ENCODE data around the gene TNFRSF25. TPM values are rescaled to one million over a fixed set of nuclear protein-coding genes. Genes with fewer than 3 reads are reported as not detected.

The TNFRSF25 gene
- polyA plus RNA-seq, 2 of the 4 experiments (the other 2 are of a cell fraction): 0.65 to 3.4 TPM

DNA sequence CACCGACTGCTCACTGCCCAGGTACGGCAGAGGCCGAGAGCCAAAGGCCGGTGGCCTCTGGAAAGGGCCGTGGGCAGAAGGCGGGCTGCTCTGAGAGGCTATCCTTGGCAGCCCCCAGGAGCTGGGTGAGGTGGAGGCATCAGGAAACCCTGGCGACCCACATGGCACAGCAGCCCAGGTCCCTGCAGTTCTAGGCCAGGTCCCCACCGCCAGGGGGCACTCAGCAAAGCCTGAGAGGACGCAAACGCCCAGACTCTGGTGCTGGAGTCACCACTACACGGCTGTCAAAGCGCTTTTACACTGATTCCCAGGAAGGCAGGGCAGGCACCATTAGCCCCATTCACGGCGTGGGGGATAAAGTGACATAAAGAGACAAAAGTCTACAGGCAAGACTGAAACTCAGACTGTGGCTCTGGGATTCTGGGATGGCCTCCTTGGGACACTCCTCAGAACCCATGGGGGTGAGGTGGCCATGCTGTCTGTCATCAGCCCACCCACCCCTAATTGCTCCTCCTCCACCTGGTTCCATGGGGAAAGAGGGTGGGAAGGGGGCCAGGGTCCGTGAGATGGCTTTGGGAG is 20.5 kb upstream of the TNFRSF25 start:
- Histone ChIP-seq H3K9me3 (no peaks in the 10 kb centered on the region), H3K4me1 (peaks cover 16% of the 10 kb centered on the region), H3K4me3 (no peak overlapping the region), H3K4me2 (peak overlapping the region; percentile 52), H3K27ac (0 out of 6 replicates have a peak overlapping the region, but pooled peaks of 1 of the 2 experiments have one; percentile 49)
- 33% methylated on average over 7 of the region's 15 CpGs for WGBS (ENCODE audit: missing lambda C conversion rate)
- POLR2A ChIA-PET: no interaction called here
- DNase-seq (ENCODE audit: low read depth in 1 of 2, low spot score in 1 of 2): peak; percentile 77 to 78
- TF ChIP-seq GATA3 (IDR thresholded peaks at IDR 0.05; ENCODE audit: borderline replicate concordance) (no peak), JUNB (IDR thresholded peaks at IDR 0.05) (no peak), RAD21 (conservative IDR thresholded peaks at IDR 0.05 in 1 of 2, IDR thresholded peaks at IDR 0.05 in 1 of 2) (peak; percentile 39 to 49; a peak in 4 of 5 replicates), SMC3 (IDR thresholded peaks at IDR 0.05) (peak; percentile 43; the same call in 2 of the 3 replicates), HOXB5 (CRISPR knock-in tag; IDR thresholded peaks at IDR 0.05) (no peak)
- TF ChIP-seq, protein P1, sequence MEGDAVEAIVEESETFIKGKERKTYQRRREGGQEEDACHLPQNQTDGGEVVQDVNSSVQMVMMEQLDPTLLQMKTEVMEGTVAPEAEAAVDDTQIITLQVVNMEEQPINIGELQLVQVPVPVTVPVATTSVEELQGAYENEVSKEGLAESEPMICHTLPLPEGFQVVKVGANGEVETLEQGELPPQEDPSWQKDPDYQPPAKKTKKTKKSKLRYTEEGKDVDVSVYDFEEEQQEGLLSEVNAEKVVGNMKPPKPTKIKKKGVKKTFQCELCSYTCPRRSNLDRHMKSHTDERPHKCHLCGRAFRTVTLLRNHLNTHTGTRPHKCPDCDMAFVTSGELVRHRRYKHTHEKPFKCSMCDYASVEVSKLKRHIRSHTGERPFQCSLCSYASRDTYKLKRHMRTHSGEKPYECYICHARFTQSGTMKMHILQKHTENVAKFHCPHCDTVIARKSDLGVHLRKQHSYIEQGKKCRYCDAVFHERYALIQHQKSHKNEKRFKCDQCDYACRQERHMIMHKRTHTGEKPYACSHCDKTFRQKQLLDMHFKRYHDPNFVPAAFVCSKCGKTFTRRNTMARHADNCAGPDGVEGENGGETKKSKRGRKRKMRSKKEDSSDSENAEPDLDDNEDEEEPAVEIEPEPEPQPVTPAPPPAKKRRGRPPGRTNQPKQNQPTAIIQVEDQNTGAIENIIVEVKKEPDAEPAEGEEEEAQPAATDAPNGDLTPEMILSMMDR (IDR thresholded peaks at IDR 0.05): peak; percentile 62
- ATAC-seq: peak; percentile 52 to 77; a peak in 5 of 6 replicates
- CTCF ChIA-PET: interaction anchor here (0.6 to 4.2 kb wide), 24 partner anchors 9 to 161 kb away, joined by 3 to 35 read pairs (median 4); partner anchors contain the start of genes NOL9 and TAS1R1
- no peak for FAIRE-seq

DNA sequence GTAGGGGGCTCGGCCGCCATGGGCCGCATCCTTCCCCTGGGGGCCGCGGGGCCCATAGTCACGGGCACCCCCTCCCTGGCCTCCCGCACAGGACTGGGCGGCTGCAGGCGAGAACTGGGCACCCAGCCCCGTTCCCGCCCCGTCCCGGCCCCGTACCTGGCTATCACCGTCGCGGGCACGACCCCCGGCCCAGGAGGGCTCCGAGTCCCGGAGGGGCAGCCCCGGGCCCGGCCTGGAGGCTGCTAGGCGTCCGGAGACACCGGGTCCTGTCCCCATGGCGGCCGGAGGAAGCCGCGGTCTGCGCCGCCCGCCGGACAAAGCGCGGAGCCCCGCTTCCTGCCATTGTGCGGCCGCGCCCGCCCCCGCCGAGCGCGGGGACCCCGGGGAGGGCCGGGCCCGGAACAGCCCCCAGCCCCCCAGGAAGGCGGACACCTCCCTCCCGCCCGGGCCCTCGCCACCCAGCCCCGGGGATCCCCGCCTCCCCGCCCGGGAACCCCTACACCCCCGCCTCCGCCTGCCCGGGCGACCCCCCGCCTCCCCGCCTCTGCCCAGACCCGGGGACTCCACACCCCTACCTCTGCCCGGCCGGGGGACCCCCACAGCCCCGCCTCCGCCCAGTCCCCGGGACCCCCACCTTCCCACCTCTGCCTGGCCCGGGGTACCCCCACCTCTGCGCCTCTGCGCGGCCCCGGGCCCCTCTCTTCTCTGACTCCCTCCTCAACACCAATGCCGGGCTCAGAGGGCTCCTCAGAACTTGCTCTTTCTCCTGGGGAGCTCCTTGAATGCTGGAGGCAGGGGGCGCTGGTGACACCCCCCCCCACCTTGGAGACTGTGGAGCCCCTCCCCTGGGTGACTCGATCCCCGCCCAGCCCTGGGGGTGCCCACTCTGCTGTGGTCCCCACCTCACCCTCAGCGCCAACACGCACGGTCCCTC is 19.5 kb upstream of the TNFRSF25 start:
- POLR2A ChIA-PET: no interaction called here
- no peak for FAIRE-seq
- H3K9me3 ChIP-seq: no peaks in the 10 kb centered on the region
- H3K4me3 ChIP-seq: no peak overlapping the region
- no peak overlapping the region for H3K4me2 ChIP-seq
- ATAC-seq: no peak
- no peak overlapping the region for H3K27ac ChIP-seq
- peaks cover 12% of the 10 kb centered on the region; the same call in 2 of the 3 replicates for H3K4me1 ChIP-seq
- WGBS (ENCODE audit: missing lambda C conversion rate): 95% methylated on average over 4 of the region's 80 CpGs
- CTCF ChIA-PET: interaction anchor here (0.6 to 4.2 kb wide), 24 partner anchors 10 to 162 kb away, joined by 3 to 35 read pairs (median 4); partner anchors contain the start of genes NOL9 and TAS1R1
- TF ChIP-seq EP300 (IDR thresholded peaks at IDR 0.05): no peak
- no peak for TF ChIP-seq TFCP2L1 (CRISPR knock-in tag; IDR thresholded peaks at IDR 0.05)
- TF ChIP-seq, protein P2, sequence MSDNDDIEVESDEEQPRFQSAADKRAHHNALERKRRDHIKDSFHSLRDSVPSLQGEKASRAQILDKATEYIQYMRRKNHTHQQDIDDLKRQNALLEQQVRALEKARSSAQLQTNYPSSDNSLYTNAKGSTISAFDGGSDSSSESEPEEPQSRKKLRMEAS (IDR thresholded peaks at IDR 0.05): no peak
- TF ChIP-seq CEBPB (IDR thresholded peaks at IDR 0.05): no peak
- no peak for TF ChIP-seq EHMT2 (IDR thresholded peaks at IDR 0.05; ENCODE audit: low read depth)
- no peak for TF ChIP-seq CHD4 (IDR thresholded peaks at IDR 0.05; ENCODE audit: borderline replicate concordance)
- no peak for TF ChIP-seq SREBF2 (IDR thresholded peaks at IDR 0.05)
- no peak for TF ChIP-seq RFX5 (IDR thresholded peaks at IDR 0.05)
- TF ChIP-seq FOSL2 (IDR thresholded peaks at IDR 0.05): no peak
- TF ChIP-seq FOSL2 (CRISPR knock-in tag; IDR thresholded peaks at IDR 0.05): no peak
- no peak for TF ChIP-seq FOSB (CRISPR knock-in tag; IDR thresholded peaks at IDR 0.05)
- TF ChIP-seq SMC3 (IDR thresholded peaks at IDR 0.05): no peak
- TF ChIP-seq ZSCAN20 (CRISPR knock-in tag; IDR thresholded peaks at IDR 0.05): no peak
- TF ChIP-seq HOXB5 (CRISPR knock-in tag; IDR thresholded peaks at IDR 0.05): no peak
- TF ChIP-seq, protein P1 (IDR thresholded peaks at IDR 0.05): no peak
- no peak for TF ChIP-seq ZFP36 (IDR thresholded peaks at IDR 0.05; ENCODE audit: borderline replicate concordance, partially characterized antibody)
- TF ChIP-seq HDAC2 (IDR thresholded peaks at IDR 0.05): no peak
- DNase-seq (ENCODE audit: low read depth in 1 of 2, low spot score in 1 of 2): no peak
